Tibial artery (tissue), 4 donors: Measurements from ENCODE around the gene TBC1D8.

Source experiments
- DNase-seq, 2 donors: peaks; one replicate each; pipeline ENCODE4 v3.0.0-alpha.2; 2019
- H3K27ac ChIP-seq, 2 donors: fragments of 200-600 bp; sonication (generic) in 1 of 2; 1 replicate in 1 of 2; 2 replicates in 1 of 2; pipeline ENCODE4 v1.5.1; 2018 to 2019; ENCODE audit warnings: mild to moderate bottlenecking in 1 of 2
- H3K27me3 ChIP-seq, 2 donors: fragments of 200-600 bp; sonication (generic) in 1 of 2; one replicate each; pipeline versions ENCODE4 v1.5.1 to v1.6.0; 2016 to 2019
- H3K36me3 ChIP-seq, 3 donors: fragments of 200-600 bp; sonication (generic) in 2 of 3; one replicate each; pipeline ENCODE4 v1.5.1; 2016 to 2019; ENCODE audit warnings: mild to moderate bottlenecking in 2 of 3
- H3K4me1 ChIP-seq, 4 donors: fragments of 200-600 bp; sonication (generic) in 2 of 4; 1 replicate in 3 of 4; 2 replicates in 1 of 4; pipeline ENCODE4 v1.5.1; 2016 to 2019
- H3K4me3 ChIP-seq, 2 donors: fragments of 200-600 bp; sonication (generic) in 1 of 2; 1 replicate in 1 of 2; 2 replicates in 1 of 2; pipeline ENCODE4 v1.5.1; 2018 to 2019; ENCODE audit warnings: mild to moderate bottlenecking in 2 of 2
- H3K9me3 ChIP-seq, 3 donors: fragments of 200-600 bp; sonication (generic) in 1 of 3; one replicate each; pipeline ENCODE4 v1.5.1; 2016 to 2019
- CTCF ChIP-seq, 2 experiments: fragments of 200-600 bp in 1 of 2; fragments of 450-650 bp in 1 of 2; IDR thresholded peaks; one replicate each; pipeline ENCODE4 v1.5.1; 2017 to 2019; ENCODE audit warnings: antibody characterized with exemption in 2 of 2, mild to moderate bottlenecking in 1 of 2, moderate library complexity in 1 of 2
- intact Hi-C: fragments of 100-400 bp; cut with DNase I; formaldehyde crosslinking; loops from one replicate; pipeline ENCODE4 v1.15.0; 2023; ENCODE audit warnings: low total_unique reads

The TBC1D8 gene

GRCh38 chr2:101107241-101107640 lies 43.9 kb downstream of the TBC1D8 start:
- Histone ChIP-seq H3K9me3 (peaks cover 0 to 2% (median 0%) of the 10 kb centered on the region in 3 donors), H3K27me3 (no peaks in the 10 kb centered on the region), H3K4me3 (no peak overlapping the region), H3K36me3 (no peaks in the 10 kb centered on the region), H3K27ac (no peak overlapping the region), H3K4me1 (peaks cover 0 to 42% (median 27%) of the 10 kb centered on the region in 4 donors)
- DNase-seq = no peak
- no peak for TF ChIP-seq CTCF (IDR thresholded peaks at IDR 0.05)
- intact Hi-C loops = no loop called here

GRCh38 chr2:101106453-101107181 lies 44.6 kb downstream of the TBC1D8 start:
- peaks cover 0 to 36% (median 21%) of the 10 kb centered on the region in 4 donors for H3K4me1 ChIP-seq
- no peak for TF ChIP-seq CTCF (IDR thresholded peaks at IDR 0.05)
- DNase-seq = no peak

GRCh38 chr2:101105654-101106053 lies 45.5 kb downstream of the TBC1D8 start:
- no peaks in the 10 kb centered on the region for H3K27me3 ChIP-seq
- no peak for DNase-seq
- peaks cover 0 to 26% (median 16%) of the 10 kb centered on the region in 4 donors for H3K4me1 ChIP-seq
- H3K36me3 ChIP-seq = no peaks in the 10 kb centered on the region
- H3K9me3 ChIP-seq = peaks cover 0 to 4% (median 0%) of the 10 kb centered on the region in 3 donors
- intact Hi-C loops = no loop called here
- no peak overlapping the region for H3K4me3 ChIP-seq
- TF ChIP-seq CTCF (IDR thresholded peaks at IDR 0.05) = no peak
- no peak overlapping the region for H3K27ac ChIP-seq

More at GRCh38 chr2:101106453-101107181, 44.6 kb downstream of the TBC1D8 start:
- intact Hi-C loops = no loop called here
- Histone ChIP-seq H3K36me3 (no peaks in the 10 kb centered on the region), H3K27me3 (no peaks in the 10 kb centered on the region), H3K9me3 (peaks cover 0 to 2% (median 0%) of the 10 kb centered on the region in 3 donors), H3K4me3 (no peak overlapping the region), H3K27ac (no peak overlapping the region)

GRCh38 chr2:101097638-101098037 lies 53.5 kb downstream of the TBC1D8 start:
- Histone ChIP-seq H3K27ac (no peak overlapping the region), H3K36me3 (no peaks in the 10 kb centered on the region), H3K4me1 (no peaks in the 10 kb centered on the region), H3K27me3 (no peaks in the 10 kb centered on the region), H3K9me3 (peaks cover 0 to 5% (median 0%) of the 10 kb centered on the region in 3 donors), H3K4me3 (no peak overlapping the region)
- DNase-seq = no peak
- TF ChIP-seq CTCF (IDR thresholded peaks at IDR 0.05) = no peak
- intact Hi-C loops = no loop called here

GRCh38 chr2:101096619-101097142 lies 54.5 kb downstream of the TBC1D8 start:
- H3K27ac ChIP-seq = no peak overlapping the region

More at GRCh38 chr2:101096619-101097142, 54.5 kb downstream of the TBC1D8 start:
- Histone ChIP-seq H3K27me3 (no peaks in the 10 kb centered on the region), H3K4me3 (no peak overlapping the region), H3K4me1 (no peaks in the 10 kb centered on the region), H3K9me3 (peaks cover 0 to 5% (median 0%) of the 10 kb centered on the region in 3 donors), H3K36me3 (no peaks in the 10 kb centered on the region)
- no peak for TF ChIP-seq CTCF (IDR thresholded peaks at IDR 0.05)
- intact Hi-C loops = no loop called here
- DNase-seq = no peak
